Stomach (tissue), 9 donors: Measurements from ENCODE around the gene HAUS1. TPM values are rescaled to one million over a fixed set of nuclear protein-coding genes. Genes with fewer than 3 reads are reported as not detected.

Source experiments
- DNase-seq, 2 donors: peaks; one replicate each; pipeline versions ENCODE4 v3.0.0 to v3.0.0-alpha.2; 2013 to 2019
- H3K27ac ChIP-seq, 5 donors: fragments of 200-600 bp in 4 of 5; sonication (generic) in 4 of 5; one replicate each; pipeline ENCODE4 v1.5.1; 2013 to 2019; ENCODE audit warnings: mild to moderate bottlenecking in 1 of 5, moderate library complexity in 1 of 5
- H3K27me3 ChIP-seq, 3 donors: fragments of 200-600 bp; sonication (generic); one replicate each; pipeline ENCODE4 v1.5.1; 2017 to 2019; ENCODE audit warnings: mixed run types in 1 of 3
- H3K36me3 ChIP-seq, 4 donors: fragments of 200-600 bp; sonication (generic); 1 replicate in 3 of 4; 2 replicates in 1 of 4; pipeline ENCODE4 v1.5.1; 2016 to 2019
- H3K4me1 ChIP-seq, 4 donors: fragments of 200-600 bp; sonication (generic); one replicate each; pipeline ENCODE4 v1.5.1; 2016 to 2019
- H3K4me3 ChIP-seq, 4 donors: fragments of 200-600 bp; sonication (generic) in 3 of 4; one replicate each; pipeline ENCODE4 v1.5.1; 2016 to 2019; ENCODE audit warnings: mild to moderate bottlenecking in 1 of 4
- H3K9me3 ChIP-seq, 4 donors: fragments of 200-600 bp; sonication (generic); one replicate each; pipeline ENCODE4 v1.5.1; 2016 to 2019
- CTCF ChIP-seq, 7 experiments: fragments of 450-650 bp in 4 of 7; fragments of 200-600 bp in 3 of 7; sonication (generic) in 3 of 7; IDR thresholded peaks; one replicate each; pipeline ENCODE4 v1.5.1; 2016 to 2019; ENCODE audit warnings: antibody characterized with exemption in 7 of 7, control low read depth in 2 of 7, mild to moderate bottlenecking in 1 of 7
- EP300 ChIP-seq: sonication (generic); formaldehyde crosslinking; IDR thresholded peaks from one replicate; pipeline ENCODE4 v1.6.1; 2017; ENCODE audit warnings: antibody characterized with exemption
- POLR2A ChIP-seq, 4 donors: fragments of 450-650 bp; IDR thresholded peaks; one replicate each; pipeline ENCODE4 v1.6.1; 2016; ENCODE audit warnings: antibody characterized with exemption in 4 of 4, control low read depth in 2 of 4, mild to moderate bottlenecking in 1 of 4, moderate library complexity in 1 of 4
- POLR2AphosphoS5 ChIP-seq, 3 donors: sonication (generic); formaldehyde crosslinking; IDR thresholded peaks; one replicate each; pipeline ENCODE4 v1.6.1; 2016; ENCODE audit warnings: antibody characterized with exemption in 3 of 3
- WGBS, 5 donors: extraction: QIAGEN DNeasy Blood & Tissue Kit in 3 of 5; methylation state at CpG; one replicate each; pipeline versions ENCODE4 v1.1.5 to v1.1.7; 2013 to 2018; 5-methylcytosine and 5-hydroxymethylcytosine counted together
- intact Hi-C: fragments of 100-400 bp; cut with DNase I; formaldehyde crosslinking; loops from one replicate; pipeline ENCODE4 v1.15.1; 2023; ENCODE audit warnings: low total_unique reads
- polyA plus RNA-seq, 3 donors: library from polyadenylated mRNA; stranded (reverse); fragments of 200-250 nt; gene quantifications; one replicate each; pipeline ENCODE4 v1.2.3, GENCODE V29; 2013
- small RNA-seq, 4 donors: library from RNA; depleted of rRNA; stranded (forward); fragments of <200 nt; gene quantifications; one replicate each; pipeline ENCODE3, GENCODE V24; 2016
- total RNA-seq, 5 donors: library from RNA; depleted of rRNA; stranded (reverse); fragments of >200 nt; gene quantifications; one replicate each; pipeline versions ENCODE4 v1.1.0 to v1.2.3, GENCODE V29; 2014 to 2016
- donor health status: healthy with polysubstance abuse.
- donor health status: Bipolar disorder and iron deficiency.
- donor health status: healthy.

Gene HAUS1
- total and polyA plus RNA-seq, 8 donors: 2.2 to 32.3 (median 26.4) TPM; not detected in 1

- peak; percentile 93 to 98 for DNase-seq
- Histone ChIP-seq H3K27ac (peak overlapping the region; percentile 92 to 97 (median 93)), H3K4me1 (peaks cover 15 to 47% (median 38%) of the 10 kb centered on the region in 4 donors), H3K27me3 (no peaks in the 10 kb centered on the region), H3K36me3 (no peaks in the 10 kb centered on the region), H3K9me3 (no peaks in the 10 kb centered on the region), H3K4me3 (peak overlapping the region; percentile 86 to 100 (median 92))
- 0 to 1% (median 0%) methylated on average over 34 to 95 of the region's 95 CpGs for WGBS, 5 donors
- intact Hi-C loops: loop anchor here (10.0 kb wide), 1 partner anchor 91 kb away; no protein-coding TSS in a partner anchor
- TF ChIP-seq CTCF (IDR thresholded peaks at IDR 0.05) (peak in 5 of 7 experiments; percentile 65 to 85 (median 78)), EP300 (no peak), POLR2A (IDR thresholded peaks at IDR 0.05) (peak in 1 of 4 donors; percentile 28), POLR2AphosphoS5 (IDR thresholded peaks at IDR 0.05) (peak; percentile 49 to 80 (median 70))
Observed at GRCh38 chr18:46173393-46174341, 69.5 kb downstream of the HAUS1 start.

GRCh38 chr18:46174342-46175041, 70.3 kb downstream of the HAUS1 start:
- TF ChIP-seq CTCF (IDR thresholded peaks at IDR 0.05) (no peak), EP300 (no peak), POLR2AphosphoS5 (IDR thresholded peaks at IDR 0.05) (no peak), POLR2A (IDR thresholded peaks at IDR 0.05) (no peak)
- 0 to 1% (median 0%) methylated on average over 11 to 67 of the region's 67 CpGs for WGBS, 5 donors
- DNase-seq: peak; percentile 31 to 68
- H3K27ac ChIP-seq: peak overlapping the region; percentile 92 to 97 (median 93)
- no peaks in the 10 kb centered on the region for H3K9me3 ChIP-seq
- H3K36me3 ChIP-seq: no peaks in the 10 kb centered on the region
- intact Hi-C loops: loop anchor here (10.0 kb wide), 1 partner anchor 90 kb away; no protein-coding TSS in a partner anchor
- H3K27me3 ChIP-seq: no peaks in the 10 kb centered on the region
- H3K4me3 ChIP-seq: peak overlapping the region; percentile 86 to 100 (median 92)
- peaks cover 15 to 49% (median 40%) of the 10 kb centered on the region in 4 donors for H3K4me1 ChIP-seq

GRCh38 chr18:46176001-46176400, 71.8 kb downstream of the HAUS1 start:
- H3K4me3 ChIP-seq: no peak overlapping the region
- H3K36me3 ChIP-seq: no peaks in the 10 kb centered on the region
- H3K27me3 ChIP-seq: no peaks in the 10 kb centered on the region
- TF ChIP-seq CTCF (IDR thresholded peaks at IDR 0.05): no peak
- no peak for TF ChIP-seq POLR2AphosphoS5 (IDR thresholded peaks at IDR 0.05)
- no peak for TF ChIP-seq POLR2A (IDR thresholded peaks at IDR 0.05)
- no peak for TF ChIP-seq EP300
- H3K4me1 ChIP-seq: peaks cover 15 to 59% (median 40%) of the 10 kb centered on the region in 4 donors
- intact Hi-C loops: loop anchor here (10.0 kb wide), 1 partner anchor 89 kb away; no protein-coding TSS in a partner anchor
- no peak for DNase-seq
- no peak overlapping the region for H3K27ac ChIP-seq
- no peaks in the 10 kb centered on the region for H3K9me3 ChIP-seq
- 79 to 83% (median 81%) methylated on average over 3 of the region's 3 CpGs for WGBS, 5 donors

Small RNA genes within 50 kb of the gene (small RNA-seq; reads per million reads assigned to genes)
- gene RNU6-1278P (0 reads per million in 4 donors), gene RNY4P37 (0 reads per million in 4 donors)

Other genes starting within 250 kb of the HAUS1 start
- 10 to 100 TPM; 16.2 to 52.9 (median 22.6) TPM for gene EPG5, start 137.1 kb upstream of the HAUS1 start, total RNA-seq
- gene EPG5, start 137.1 kb upstream of the HAUS1 start, polyA plus RNA-seq: 1 to 10 TPM; 2.0 to 3.3 (median 2.9) TPM
- 1 to 10 TPM; 1.2 to 7.8 (median 2.9) TPM for gene PSTPIP2, start 32.1 kb upstream of the HAUS1 start, total RNA-seq
- gene PSTPIP2, start 32.1 kb upstream of the HAUS1 start, polyA plus RNA-seq: 10 to 100 TPM in 1 of 3 donors, 1 to 10 TPM in 2; 6.6 to 11.0 (median 9.2) TPM
- gene ATP5F1A, start 6.1 kb upstream of the HAUS1 start, total RNA-seq: 100 to 1,000 TPM in 4 of 5 donors, 10 to 100 TPM in 1; 82.9 to 631 (median 583) TPM
- gene ATP5F1A, start 6.1 kb upstream of the HAUS1 start, polyA plus RNA-seq: 100 to 1,000 TPM; 275 to 406 (median 372) TPM